HG03095 (cell line): ENCODE measurements around the gene ACVR1.
"Not testable (repeated sequence)": the region's sequence is repeated elsewhere in the genome, so short reads cannot be mapped to it uniquely, and the experiment has no call there.

Source experiments
- ATAC-seq: cut with Tn5 transposase; IDR thresholded peaks from one replicate; pipeline ENCODE4 v1.9.1; 2021; ENCODE audit warnings: moderate library complexity; ENCODE audit not compliant: unreplicated experiment

Gene ACVR1

DNA sequence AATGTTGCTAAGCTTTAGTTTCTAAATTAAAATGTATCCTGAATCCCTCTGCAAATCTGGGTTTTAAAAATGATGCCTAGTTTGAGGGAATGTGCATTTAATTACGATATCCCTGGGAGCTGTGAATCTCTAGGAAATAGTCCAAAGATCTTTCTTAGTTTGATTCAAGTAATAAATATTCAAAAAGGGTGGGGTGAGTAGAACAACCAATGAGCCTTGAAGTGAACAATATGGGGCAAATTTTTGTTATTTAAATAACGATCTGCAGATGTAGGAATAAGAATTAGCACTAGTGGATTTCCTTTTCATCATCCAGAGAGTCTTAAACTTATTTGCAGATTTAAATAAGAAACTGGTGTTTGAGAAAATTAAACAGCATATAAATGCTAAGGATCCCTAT lies 106.3 kb downstream of the ACVR1 start:
- no peak for ATAC-seq

DNA sequence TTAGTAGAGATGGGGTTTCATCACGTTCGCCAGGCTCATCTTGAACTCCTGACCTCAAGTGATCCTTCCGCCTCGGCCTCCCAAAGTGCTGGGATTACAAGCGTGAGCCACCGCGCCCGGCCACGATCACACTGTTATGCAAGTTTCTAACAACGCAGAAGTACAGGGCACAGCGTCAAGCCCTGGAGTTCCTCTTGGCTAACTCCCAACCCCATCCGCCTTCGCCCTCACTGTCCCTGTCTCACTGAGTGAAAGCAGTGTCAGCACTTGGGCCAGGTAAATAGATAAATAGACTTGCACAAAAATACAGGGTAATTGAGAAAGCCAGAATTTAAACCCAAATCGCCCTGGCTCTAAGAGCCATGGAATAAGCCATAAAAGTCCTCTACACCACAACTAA lies 111.7 kb downstream of the ACVR1 start:
- no peak for ATAC-seq

DNA sequence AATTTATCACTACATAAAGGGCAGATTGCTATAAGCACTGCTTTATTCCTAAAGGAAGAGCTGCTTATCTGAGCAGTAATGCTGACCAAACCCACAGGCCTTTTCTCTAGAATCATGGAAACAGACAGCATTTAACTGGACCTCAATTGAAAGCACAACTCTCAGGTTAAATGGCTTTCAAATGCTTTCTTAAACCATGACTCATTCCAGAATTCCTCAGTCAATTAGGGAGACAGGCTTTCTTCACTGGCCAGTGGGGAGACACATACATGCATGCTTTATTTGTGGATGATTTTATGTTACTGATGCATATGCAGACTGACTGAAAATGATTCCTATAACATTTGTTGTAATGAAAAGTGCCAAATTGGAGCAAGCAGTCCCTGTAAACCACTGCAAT lies 114.6 kb downstream of the ACVR1 start:
- ATAC-seq: no peak

DNA sequence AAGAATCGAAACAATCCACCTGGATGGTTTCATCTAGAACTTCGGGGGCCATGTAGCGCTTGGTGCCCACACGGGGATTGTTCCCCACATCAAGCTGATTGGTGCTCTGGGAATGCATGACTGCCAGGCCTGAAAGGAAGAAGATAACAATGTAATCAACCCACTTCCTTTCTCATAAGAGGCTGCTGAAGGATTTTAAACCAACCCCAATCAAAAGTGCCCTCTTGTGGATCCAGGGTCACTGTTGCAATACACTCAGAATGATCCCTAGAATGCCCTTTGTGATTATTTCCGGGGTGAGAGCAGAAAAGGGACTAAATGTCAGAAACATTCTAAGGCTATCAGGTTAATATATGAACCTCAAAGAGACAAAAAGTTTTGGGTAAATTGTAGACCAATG lies 115.2 kb downstream of the ACVR1 start:
- no peak for ATAC-seq

DNA sequence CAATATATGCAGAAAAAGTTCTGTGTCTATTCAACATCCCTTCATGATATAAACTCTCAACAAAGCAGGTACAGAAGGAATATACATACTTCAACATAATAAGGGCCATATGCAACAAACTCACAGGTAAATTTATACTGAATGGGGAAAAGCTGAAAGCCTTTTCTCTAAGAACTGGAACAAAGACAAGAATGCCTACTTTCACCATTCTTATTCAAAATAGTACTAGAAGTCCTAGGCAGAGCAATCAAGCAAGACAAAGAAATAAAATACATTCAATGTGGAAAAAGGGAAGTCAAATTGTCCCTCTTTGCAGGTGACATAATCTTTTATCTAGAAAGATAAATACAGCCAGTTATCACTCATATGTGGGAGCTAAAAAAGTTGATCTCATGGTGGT lies 116.3 kb downstream of the ACVR1 start:
- no peak for ATAC-seq

DNA sequence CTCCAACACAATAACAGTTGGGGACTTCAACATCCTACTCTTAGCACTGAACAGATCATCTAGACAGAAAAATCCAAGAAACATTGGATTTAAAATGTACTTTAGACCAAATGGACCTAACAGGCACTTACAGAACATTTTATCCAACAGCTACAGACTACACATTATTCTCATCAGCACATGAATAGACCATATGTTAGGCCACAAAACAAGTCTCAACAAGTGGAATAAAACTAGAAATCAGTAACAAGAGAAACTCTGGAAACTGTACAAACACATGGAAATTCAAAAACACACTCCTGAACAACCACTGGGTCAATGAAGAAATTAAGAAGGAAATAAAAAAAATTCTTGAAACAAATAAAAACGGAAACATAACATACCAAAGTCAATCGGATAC lies 117.5 kb downstream of the ACVR1 start:
- no peak for ATAC-seq

DNA sequence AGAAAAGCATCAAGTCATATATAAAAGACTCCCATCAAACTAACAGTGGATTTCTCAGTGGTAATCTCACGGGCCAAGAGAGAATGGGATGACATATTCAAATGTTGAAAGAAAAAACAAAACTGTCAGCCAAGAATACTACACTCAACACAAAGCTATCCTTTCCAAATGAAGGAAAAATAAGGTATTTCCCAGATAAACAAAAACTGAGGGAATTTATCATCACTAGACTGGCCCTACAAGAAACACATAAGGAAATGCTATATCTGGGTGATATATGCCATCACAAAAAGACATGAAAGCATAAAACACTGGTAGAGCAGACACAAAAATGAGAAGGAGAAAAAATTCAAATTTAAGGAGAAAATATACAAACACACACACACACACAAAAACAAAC lies 118.6 kb downstream of the ACVR1 start:
- ATAC-seq: no peak

DNA sequence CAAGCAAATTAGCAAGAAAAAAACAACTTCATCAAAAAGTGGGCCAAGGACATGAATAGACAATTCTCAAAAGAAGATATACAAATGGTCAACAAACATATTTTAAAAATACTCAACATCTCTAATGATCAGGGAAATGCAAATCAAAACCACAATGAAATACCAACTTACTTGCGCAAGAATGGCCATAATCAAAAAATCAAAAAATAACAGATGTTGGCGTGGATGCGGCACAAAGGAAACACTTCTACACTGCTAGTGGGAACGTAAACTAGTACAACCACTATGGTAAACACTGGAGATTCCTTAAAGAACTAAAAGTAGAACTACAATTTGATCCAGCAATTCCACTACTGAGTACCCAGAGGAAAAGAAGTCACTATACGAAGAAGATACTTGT lies 119.7 kb downstream of the ACVR1 start:
- ATAC-seq: not testable (repeated sequence)

DNA sequence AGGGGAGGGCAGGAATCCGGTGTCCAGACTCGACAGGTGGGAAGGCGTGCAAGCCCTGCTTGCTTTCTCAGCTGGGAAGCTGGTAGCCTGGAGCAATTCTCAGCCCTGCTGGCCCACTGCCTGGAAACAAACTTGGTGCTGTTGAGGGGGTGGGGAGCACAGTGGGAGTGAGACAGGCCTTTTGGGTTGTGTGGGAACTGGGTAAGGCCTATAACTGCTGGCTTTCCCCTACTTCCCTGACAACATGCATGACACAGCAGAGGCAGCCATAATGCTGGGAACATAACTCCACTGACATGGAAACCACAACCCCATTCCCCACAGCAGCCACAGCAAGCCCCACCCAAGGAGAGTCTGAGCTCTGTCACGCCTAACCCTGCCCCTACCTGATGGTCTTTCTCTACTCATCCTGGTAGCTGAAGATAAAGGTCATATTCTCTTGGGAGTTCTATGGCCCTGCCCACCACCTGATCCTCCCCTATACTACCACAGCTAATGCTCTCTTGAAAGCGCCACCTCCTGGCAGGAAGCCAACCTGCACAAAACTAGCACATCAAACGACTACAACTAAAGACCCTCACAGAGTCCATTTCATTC lies 124.6 kb downstream of the ACVR1 start:
- peak; percentile 68 for ATAC-seq

DNA sequence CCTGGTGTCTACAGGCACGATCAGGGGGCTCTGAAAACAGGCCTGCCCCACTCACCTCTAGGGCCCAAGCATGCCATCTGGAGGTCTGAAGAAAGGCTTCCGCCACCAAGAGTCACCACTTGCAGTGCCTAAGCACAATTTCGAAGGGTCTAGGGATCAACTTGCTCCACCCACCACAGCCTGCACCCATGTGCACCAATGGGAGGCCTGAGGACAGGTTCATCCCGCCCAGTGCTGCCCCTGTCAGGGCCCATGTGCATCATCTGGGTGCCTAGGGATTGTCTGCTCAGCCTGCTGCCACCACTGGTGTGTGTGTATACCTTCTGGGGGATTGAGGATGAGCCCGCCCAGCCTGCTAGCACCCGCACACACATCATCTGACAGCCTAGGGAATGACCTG lies 126.4 kb downstream of the ACVR1 start:
- no peak for ATAC-seq

DNA sequence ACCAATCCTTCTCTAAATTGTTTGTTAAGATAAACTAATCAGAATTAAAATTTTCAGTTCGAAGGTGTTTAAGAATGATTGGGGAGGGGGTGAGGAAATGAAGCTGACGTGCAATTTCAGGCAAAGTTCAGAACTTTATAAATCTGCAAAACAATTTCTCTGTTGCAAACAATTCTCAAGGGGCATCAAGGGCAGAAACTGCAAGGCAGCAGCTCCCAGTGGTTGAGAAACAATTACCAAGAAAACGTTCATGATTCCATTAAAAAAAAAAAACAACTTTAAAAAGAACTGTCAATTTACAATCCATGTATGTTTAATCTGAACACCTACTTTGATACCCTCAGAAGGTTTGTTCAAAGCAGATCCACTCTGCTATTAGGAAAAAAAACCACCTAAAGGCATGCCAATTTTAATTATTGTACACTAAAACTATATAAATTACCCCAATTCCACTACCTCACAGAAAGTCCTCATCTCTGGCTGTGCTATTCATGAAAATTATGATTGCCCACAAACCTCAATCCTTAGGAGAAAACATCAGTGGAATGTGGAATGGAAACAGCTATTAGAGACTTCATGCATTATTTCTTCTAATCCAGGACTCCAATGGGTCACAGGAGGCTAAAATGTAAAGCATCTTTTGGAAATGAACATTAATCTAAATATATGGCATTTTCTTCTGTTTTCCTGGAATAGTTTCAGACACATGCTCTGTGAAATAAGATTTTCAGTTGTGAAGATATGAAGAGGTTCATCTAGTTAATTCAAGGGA lies 127.6 kb downstream of the ACVR1 start:
- no peak for ATAC-seq

DNA sequence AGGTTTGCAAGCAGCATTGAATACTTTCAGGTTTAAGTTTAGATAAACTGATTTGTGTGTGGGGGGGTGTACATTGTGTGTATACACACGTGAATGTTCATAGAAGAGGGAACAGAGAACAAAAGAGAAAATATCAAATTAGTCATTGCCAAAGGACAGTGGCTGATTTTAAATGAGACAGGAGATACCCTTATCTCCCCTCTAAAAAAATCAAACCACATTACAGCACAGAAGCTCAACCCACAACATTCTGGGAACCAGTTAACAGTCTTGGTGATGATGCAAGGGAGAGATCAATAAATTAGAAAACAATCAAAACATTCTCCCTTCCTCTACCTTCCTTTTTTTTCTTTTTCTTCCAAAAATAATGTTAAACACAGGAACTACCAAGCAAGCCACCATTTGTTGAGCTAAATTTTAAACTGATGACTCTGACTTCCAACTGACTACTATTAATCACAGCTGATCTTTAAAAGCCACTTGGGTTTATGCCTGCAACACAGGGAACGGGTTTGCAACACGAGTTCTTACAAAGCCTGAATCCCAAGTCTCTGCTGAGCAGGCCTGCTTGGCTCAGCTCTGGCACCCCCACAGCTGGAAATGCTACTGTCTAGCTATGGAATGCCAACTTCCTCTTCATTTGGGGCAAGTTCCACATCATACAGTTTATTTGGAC lies 128.3 kb downstream of the ACVR1 start:
- ATAC-seq: peak; percentile 38

DNA sequence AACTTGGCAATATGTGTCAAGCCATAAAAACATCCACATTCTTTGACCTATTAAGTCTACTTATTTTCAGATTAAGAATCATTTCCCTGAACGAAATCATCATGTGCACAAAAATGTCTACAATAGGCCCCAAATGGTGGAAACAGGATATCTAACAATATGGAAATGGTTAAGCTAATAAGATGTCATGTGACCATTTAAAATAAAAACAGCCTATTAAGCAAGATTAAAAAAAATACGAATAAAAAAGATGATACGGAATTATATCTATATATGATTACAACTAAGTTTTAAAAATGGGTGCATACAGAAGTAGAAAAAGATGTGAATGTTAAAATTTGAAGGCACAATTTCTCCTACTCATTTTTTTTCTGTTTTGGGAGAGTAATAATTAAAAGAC lies 128.8 kb downstream of the ACVR1 start:
- ATAC-seq: no peak

DNA sequence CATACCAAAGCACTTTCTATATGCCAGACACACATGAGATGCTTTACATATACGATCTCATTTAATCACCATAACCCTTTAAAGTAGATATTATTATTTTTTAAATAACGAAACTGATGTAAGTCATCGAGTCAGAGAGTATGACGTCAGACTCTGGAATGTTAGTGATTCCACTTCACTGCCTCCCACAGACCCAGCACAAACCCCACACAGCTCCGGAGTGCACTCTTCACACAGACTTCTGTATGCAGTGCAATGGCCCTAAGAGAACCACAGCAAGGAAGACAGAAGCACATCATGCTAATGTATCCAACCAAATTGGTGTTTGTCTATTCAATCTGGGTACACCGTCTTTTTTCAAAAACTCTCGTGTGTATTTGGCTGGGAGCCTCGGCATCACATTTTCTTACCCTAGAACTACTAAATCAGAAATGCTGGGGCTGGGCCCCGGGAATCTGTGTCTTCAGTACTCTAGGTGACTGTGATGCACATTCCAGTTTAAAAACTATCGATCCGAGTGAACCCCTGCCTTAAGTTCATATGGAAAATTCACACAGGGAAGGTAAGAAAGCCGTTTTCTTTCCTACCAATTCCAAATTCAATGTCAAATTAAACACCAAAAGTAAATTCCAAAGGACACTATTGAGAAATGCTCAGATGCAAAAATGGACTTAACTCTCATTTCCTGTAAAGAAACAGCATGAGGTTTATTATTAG lies 129.7 kb downstream of the ACVR1 start:
- ATAC-seq: no peak

DNA sequence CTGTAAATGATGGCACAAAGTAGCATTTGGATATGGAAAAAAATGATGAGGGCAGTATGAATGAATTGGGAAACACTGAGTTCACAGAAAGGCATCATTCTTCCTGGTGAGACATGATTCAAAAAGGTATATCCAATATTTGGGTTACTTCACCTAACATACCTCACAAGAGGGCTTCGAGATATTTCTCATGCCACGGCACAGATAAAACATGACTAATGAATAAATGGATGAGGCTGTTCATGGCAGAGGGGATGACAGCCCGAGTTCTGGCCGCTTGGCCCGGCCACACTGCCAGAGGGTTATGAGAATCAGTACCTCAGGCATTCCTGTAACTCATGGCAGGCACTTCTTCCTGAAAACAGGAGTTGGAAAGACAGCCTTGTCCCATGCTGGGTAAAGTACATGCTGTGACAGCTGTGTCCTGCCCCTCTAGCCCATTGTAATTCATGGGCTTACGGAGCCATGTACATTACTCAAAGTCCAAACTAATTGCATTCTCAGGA lies 131.5 kb downstream of the ACVR1 start:
- no peak for ATAC-seq

DNA sequence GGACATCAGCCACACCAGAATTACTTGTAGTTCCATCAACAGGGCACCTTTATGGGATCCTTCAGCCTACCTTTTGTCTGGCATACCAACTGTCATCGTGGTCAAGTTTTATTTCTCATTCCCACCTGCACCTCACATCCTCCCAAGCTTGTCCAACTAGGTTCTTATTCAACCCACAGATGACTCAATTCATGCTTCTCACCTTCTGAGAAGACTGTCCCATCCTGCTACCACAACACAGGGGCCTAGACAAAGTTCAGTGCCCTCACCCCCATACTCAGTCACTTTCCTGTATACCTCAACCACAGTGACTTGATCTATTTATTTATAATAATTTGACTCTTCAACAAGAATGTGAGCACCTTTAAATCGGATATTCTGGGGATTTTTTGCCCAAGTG lies 133.1 kb downstream of the ACVR1 start:
- ATAC-seq: peak; percentile 58

DNA sequence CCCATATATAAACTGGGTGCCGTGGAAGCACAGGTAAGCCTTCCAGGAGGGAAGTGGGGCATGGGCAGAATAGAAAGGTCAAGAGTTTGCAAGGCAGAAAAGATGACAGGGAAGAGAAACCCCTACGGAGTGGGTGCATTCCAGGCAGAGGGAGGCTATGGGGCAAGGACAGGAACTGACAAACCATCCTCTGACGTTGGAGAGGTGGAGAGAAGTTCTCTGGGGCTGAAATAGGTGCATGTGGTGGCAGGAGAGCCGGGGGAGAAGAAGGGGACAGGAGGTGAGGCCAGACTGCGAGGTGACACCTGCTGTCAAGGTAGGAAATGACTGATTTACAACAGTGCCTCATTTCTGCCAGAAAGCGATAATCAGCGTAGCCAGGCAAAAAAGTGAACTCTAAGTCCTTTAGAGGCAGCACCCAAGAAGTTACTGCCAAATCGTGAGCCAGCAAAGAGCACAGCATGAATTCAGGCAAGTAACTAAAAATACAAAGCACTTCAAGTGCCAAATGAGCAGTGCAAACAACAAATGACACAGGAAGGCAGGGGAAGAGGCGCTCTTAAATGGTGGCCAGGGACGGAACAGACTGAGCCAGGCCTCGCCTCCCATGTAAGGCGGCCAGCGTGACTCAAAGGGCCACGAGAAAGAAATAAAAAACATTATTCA lies 134.2 kb downstream of the ACVR1 start:
- ATAC-seq: no peak

DNA sequence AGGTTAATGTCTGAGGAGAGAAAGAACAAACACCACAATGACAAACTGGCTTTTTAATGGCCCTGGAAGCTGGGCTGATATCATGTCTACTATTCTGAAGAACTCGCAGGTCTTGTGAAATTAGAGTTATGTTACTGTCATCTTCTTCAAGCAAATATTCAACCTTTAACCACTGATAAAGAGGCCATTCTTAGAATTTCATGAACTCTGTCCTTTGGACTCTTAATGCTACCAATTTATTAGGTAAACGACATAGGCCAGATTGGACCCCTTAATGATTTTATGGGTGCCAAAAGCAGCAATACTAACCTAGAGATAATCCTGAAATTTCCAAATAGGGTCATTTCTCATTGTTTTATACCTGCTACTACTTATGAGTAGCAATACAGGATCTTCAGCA lies 138.5 kb downstream of the ACVR1 start:
- no peak for ATAC-seq

DNA sequence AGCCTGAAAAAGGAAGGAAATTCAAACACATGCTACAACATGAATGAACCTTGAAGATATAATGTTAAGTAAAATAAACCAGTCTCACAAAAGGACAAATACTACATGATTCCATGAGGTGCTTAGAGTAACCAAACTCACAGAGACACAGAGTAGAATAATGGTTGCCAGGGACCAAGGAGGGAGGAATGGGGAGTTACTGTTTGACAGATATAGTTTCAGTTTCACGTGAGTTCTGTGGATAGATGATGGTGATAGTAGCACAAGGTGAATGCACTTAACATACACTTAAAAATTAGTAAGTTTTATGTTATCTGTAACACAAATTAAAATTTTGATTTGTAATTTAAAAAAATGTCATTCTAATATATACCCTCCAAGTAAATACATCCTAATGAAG lies 140.6 kb downstream of the ACVR1 start:
- no peak for ATAC-seq

DNA sequence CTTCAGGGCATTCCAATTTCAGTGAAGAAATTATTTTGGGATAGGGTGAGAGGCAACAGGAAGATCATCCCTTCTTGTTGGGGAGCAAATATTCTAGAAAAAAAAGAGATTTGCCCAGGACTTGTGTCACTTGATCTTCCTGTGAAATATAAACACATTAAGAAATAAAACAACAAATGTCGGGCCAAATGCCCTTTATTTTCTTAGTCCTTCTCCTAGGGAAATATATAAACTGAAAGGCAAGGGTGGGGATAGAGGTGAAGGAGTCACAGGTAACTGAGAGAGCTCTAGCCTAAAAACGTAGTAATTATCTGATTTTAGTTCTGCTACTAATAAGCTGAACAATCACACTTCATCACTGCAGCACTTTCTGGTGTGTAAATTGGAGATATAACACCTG lies 142.9 kb downstream of the ACVR1 start:
- ATAC-seq: no peak

DNA sequence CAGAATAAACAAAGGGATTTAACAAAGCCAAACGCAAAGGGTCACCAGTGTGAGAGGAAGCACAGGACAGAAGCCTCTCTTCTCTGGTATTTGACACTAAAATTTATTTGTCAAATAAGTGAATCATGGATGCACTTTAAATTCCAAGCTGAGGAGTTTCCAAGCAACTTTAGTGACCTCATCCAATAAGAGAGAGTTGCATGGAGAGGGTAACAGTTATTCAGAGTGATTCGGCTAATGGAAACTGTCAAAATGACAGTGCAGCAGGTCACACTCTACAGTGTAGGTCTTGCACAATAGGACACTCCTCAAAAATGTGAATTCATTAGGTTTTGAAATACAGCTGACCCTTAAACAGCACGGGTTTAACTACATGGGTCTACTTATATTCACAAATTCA lies 143.5 kb downstream of the ACVR1 start:
- ATAC-seq: no peak
